Effector memory CD4-positive, alpha-beta T cell (primary cell): ENCODE data around the gene RBX1.

ENCODE experiments used
- DNase-seq, 3 donors: peaks; one replicate each; pipeline ENCODE4 v3.0.0-alpha.2; 2020
- H3K27ac ChIP-seq: 2 replicates; pipeline ENCODE4 v1.7.0; 2013; ENCODE audit warnings: mild to moderate bottlenecking, low read length, moderate library complexity; ENCODE audit not compliant: insufficient read depth, poor library complexity, severe bottlenecking
- H3K27me3 ChIP-seq: replicated peaks from 2 replicates; pipeline ENCODE4 v1.7.0; 2013; ENCODE audit warnings: mild to moderate bottlenecking, low read length; ENCODE audit not compliant: insufficient read depth, control insufficient read depth, poor library complexity, severe bottlenecking
- H3K36me3 ChIP-seq: 2 replicates; pipeline ENCODE4 v1.7.0; 2013; ENCODE audit warnings: mild to moderate bottlenecking, low read length, moderate library complexity; ENCODE audit not compliant: control insufficient read depth, insufficient read depth
- H3K4me1 ChIP-seq: 2 replicates; pipeline ENCODE4 v1.7.0; 2013; ENCODE audit warnings: low read length, mild to moderate bottlenecking; ENCODE audit not compliant: control insufficient read depth, insufficient read depth, poor library complexity, severe bottlenecking
- H3K4me3 ChIP-seq: 2 replicates; pipeline ENCODE4 v1.7.0; 2013; ENCODE audit warnings: low read length, low read depth, mild to moderate bottlenecking; ENCODE audit not compliant: insufficient read depth, poor library complexity, severe bottlenecking
- H3K9me3 ChIP-seq: 2 replicates; pipeline ENCODE4 v1.7.0; 2013; ENCODE audit warnings: mild to moderate bottlenecking, low read length, moderate library complexity; ENCODE audit not compliant: control insufficient read depth

RBX1 gene

GRCh38 chr22:40939202-40939601 lies 12.0 kb upstream of the RBX1 start:
- H3K36me3 ChIP-seq = no peaks in the 10 kb centered on the region
- no peak overlapping the region for H3K4me3 ChIP-seq
- no peaks in the 10 kb centered on the region for H3K4me1 ChIP-seq
- no peaks in the 10 kb centered on the region for H3K9me3 ChIP-seq
- H3K27ac ChIP-seq = no peak overlapping the region
- no peaks in the 10 kb centered on the region for H3K27me3 ChIP-seq
- DNase-seq = no peak

- Histone ChIP-seq H3K4me1 (peaks cover 10% of the 10 kb centered on the region), H3K27me3 (no peaks in the 10 kb centered on the region), H3K4me3 (peak overlapping the region; percentile 73), H3K27ac (peak overlapping the region; percentile 89), H3K9me3 (no peaks in the 10 kb centered on the region), H3K36me3 (peaks cover 4% of the 10 kb centered on the region)
- peak in 1 of 3 donors; percentile 4 for DNase-seq
Measured at GRCh38 chr22:40951795-40952605, 822 bp downstream of the RBX1 start.

- Histone ChIP-seq H3K27me3 (no peaks in the 10 kb centered on the region), H3K4me3 (no peak overlapping the region), H3K27ac (no peak overlapping the region), H3K36me3 (peaks cover 4% of the 10 kb centered on the region), H3K4me1 (peaks cover 10% of the 10 kb centered on the region), H3K9me3 (no peaks in the 10 kb centered on the region)
- DNase-seq = no peak
Measured at GRCh38 chr22:40953471-40953870, 2.3 kb downstream of the RBX1 start.

GRCh38 chr22:40954113-40954512 lies 2.9 kb downstream of the RBX1 start:
- Histone ChIP-seq H3K27ac (no peak overlapping the region), H3K4me1 (peaks cover 10% of the 10 kb centered on the region), H3K36me3 (peaks cover 4% of the 10 kb centered on the region), H3K27me3 (no peaks in the 10 kb centered on the region), H3K9me3 (no peaks in the 10 kb centered on the region), H3K4me3 (no peak overlapping the region)
- no peak for DNase-seq

GRCh38 chr22:40955571-40955970 lies 4.4 kb downstream of the RBX1 start:
- H3K4me1 ChIP-seq = peaks cover 5% of the 10 kb centered on the region
- no peak overlapping the region for H3K4me3 ChIP-seq
- no peak overlapping the region for H3K27ac ChIP-seq
- H3K9me3 ChIP-seq = no peaks in the 10 kb centered on the region
- no peaks in the 10 kb centered on the region for H3K27me3 ChIP-seq
- H3K36me3 ChIP-seq = peaks cover 4% of the 10 kb centered on the region
- no peak for DNase-seq

- no peaks in the 10 kb centered on the region for H3K4me1 ChIP-seq
- H3K36me3 ChIP-seq = peaks cover 12% of the 10 kb centered on the region
- H3K27me3 ChIP-seq = no peaks in the 10 kb centered on the region
- no peak for DNase-seq
- no peak overlapping the region for H3K4me3 ChIP-seq
- no peaks in the 10 kb centered on the region for H3K9me3 ChIP-seq
- no peak overlapping the region for H3K27ac ChIP-seq
Measured at GRCh38 chr22:40957601-40958000, 6.4 kb downstream of the RBX1 start.

- Histone ChIP-seq H3K9me3 (no peaks in the 10 kb centered on the region), H3K27me3 (no peaks in the 10 kb centered on the region), H3K36me3 (peaks cover 17% of the 10 kb centered on the region), H3K4me3 (no peak overlapping the region), H3K27ac (no peak overlapping the region), H3K4me1 (no peaks in the 10 kb centered on the region)
- DNase-seq = no peak
Measured at GRCh38 chr22:40958299-40958698, 7.1 kb downstream of the RBX1 start.

GRCh38 chr22:40960145-40960544 lies 9.0 kb downstream of the RBX1 start:
- Histone ChIP-seq H3K4me3 (no peak overlapping the region), H3K27ac (no peak overlapping the region), H3K27me3 (no peaks in the 10 kb centered on the region), H3K36me3 (peaks cover 32% of the 10 kb centered on the region), H3K9me3 (no peaks in the 10 kb centered on the region), H3K4me1 (no peaks in the 10 kb centered on the region)
- DNase-seq = no peak

- Histone ChIP-seq H3K27ac (no peak overlapping the region), H3K36me3 (peaks cover 75% of the 10 kb centered on the region), H3K27me3 (no peaks in the 10 kb centered on the region), H3K4me1 (no peaks in the 10 kb centered on the region), H3K9me3 (no peaks in the 10 kb centered on the region), H3K4me3 (no peak overlapping the region)
- DNase-seq = no peak
Measured at GRCh38 chr22:40965936-40966725, 15.0 kb downstream of the RBX1 start.

- Histone ChIP-seq H3K27ac (no peak overlapping the region), H3K4me1 (no peaks in the 10 kb centered on the region), H3K36me3 (peaks cover 73% of the 10 kb centered on the region), H3K9me3 (no peaks in the 10 kb centered on the region), H3K27me3 (no peaks in the 10 kb centered on the region), H3K4me3 (no peak overlapping the region)
- no peak for DNase-seq
Measured at GRCh38 chr22:40966726-40967085, 15.5 kb downstream of the RBX1 start.
